NCI-H1417 (cell line): ENCODE measurements around the gene PSTPIP1.

ENCODE experiments used
- DNase-seq, 3 experiments: peaks; one replicate each; lab custom pipeline; 2025; lab: John Stamatoyannopoulos, UW

Gene PSTPIP1

GRCh38 chr15:77042955-77043920, 48.3 kb downstream of the PSTPIP1 start:
- DNase-seq = no peak

- DNase-seq = no peak
Measured at GRCh38 chr15:77044228-77045042, 49.5 kb downstream of the PSTPIP1 start.

GRCh38 chr15:77045985-77046384, 51.1 kb downstream of the PSTPIP1 start:
- DNase-seq = no peak

GRCh38 chr15:77046704-77047412, 51.9 kb downstream of the PSTPIP1 start:
- no peak for DNase-seq

GRCh38 chr15:77048135-77048876, 53.4 kb downstream of the PSTPIP1 start:
- no peak for DNase-seq

- no peak for DNase-seq
Measured at GRCh38 chr15:77052556-77052955, 57.6 kb downstream of the PSTPIP1 start.

- no peak for DNase-seq
Measured at GRCh38 chr15:77053709-77054108, 58.8 kb downstream of the PSTPIP1 start.

GRCh38 chr15:77057072-77057471, 62.1 kb downstream of the PSTPIP1 start:
- no peak for DNase-seq

GRCh38 chr15:77057685-77058084, 62.8 kb downstream of the PSTPIP1 start:
- DNase-seq = no peak

- no peak for DNase-seq
Measured at GRCh38 chr15:77058468-77058867, 63.5 kb downstream of the PSTPIP1 start.

- no peak for DNase-seq
Measured at GRCh38 chr15:77059786-77060361, 64.9 kb downstream of the PSTPIP1 start.

- DNase-seq = no peak
Measured at GRCh38 chr15:77060546-77060945, 65.6 kb downstream of the PSTPIP1 start.

GRCh38 chr15:77063249-77063648, 68.3 kb downstream of the PSTPIP1 start:
- no peak for DNase-seq

- no peak for DNase-seq
Measured at GRCh38 chr15:77064063-77064462, 69.1 kb downstream of the PSTPIP1 start.

GRCh38 chr15:77064539-77065308, 69.8 kb downstream of the PSTPIP1 start:
- DNase-seq = no peak

- DNase-seq = peak in 2 of 3 experiments; percentile 9 to 58
Measured at GRCh38 chr15:77066971-77067690, 72.2 kb downstream of the PSTPIP1 start.

- no peak for DNase-seq
Measured at GRCh38 chr15:77067691-77068367, 72.9 kb downstream of the PSTPIP1 start.

GRCh38 chr15:77068633-77069032, 73.7 kb downstream of the PSTPIP1 start:
- DNase-seq = no peak

- peak; percentile 26 to 39 (median 30) for DNase-seq
Measured at GRCh38 chr15:77069521-77070121, 74.7 kb downstream of the PSTPIP1 start.
